Measurements from ENCODE around the gene SLC10A3. TPM values are rescaled to one million over a fixed set of nuclear protein-coding genes. Genes with fewer than 3 reads are reported as not detected.
A peak's percentile ranks its signal among the peaks of the same experiment; 100 is the strongest.

SLC10A3 gene
- total RNA-seq, 1 donor from 2014 or later = 10.4 TPM

DNA sequence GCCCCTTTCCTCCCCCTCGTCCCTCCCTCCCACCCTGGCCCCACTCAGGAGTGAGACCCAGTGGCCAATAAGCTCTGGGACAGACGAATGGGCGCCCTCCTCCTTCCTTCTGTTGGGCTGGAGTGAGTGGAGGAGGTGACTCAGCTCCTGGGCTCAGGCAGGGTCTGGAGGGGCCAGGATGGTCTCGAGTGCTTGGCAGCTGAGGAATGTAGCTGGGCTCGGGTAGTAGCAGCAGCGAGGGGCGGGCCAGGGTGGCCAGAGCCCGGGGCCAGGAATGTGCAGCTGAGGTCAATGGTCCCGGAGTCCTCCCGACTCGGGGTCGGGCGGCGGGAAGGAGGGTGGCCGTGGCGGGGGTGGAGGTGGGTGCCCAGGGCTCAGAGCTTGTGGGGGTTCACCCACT, 41.2 kb upstream of the SLC10A3 start:
- H3K9me3 Mint-ChIP-seq (ENCODE audit: low read depth) = no peaks in the 10 kb centered on the region
- no peak overlapping the region for H3K27ac Mint-ChIP-seq
- peaks cover 6% of the 10 kb centered on the region for H3K4me1 Mint-ChIP-seq (ENCODE audit: low read depth)
- H3K27me3 Mint-ChIP-seq = no peaks in the 10 kb centered on the region
- peaks cover 3% of the 10 kb centered on the region for H3K36me3 Mint-ChIP-seq (ENCODE audit: insufficient read depth)
- no peak for DNase-seq (ENCODE audit: low spot score, unreplicated experiment)
- TF ChIP-seq, protein P1, sequence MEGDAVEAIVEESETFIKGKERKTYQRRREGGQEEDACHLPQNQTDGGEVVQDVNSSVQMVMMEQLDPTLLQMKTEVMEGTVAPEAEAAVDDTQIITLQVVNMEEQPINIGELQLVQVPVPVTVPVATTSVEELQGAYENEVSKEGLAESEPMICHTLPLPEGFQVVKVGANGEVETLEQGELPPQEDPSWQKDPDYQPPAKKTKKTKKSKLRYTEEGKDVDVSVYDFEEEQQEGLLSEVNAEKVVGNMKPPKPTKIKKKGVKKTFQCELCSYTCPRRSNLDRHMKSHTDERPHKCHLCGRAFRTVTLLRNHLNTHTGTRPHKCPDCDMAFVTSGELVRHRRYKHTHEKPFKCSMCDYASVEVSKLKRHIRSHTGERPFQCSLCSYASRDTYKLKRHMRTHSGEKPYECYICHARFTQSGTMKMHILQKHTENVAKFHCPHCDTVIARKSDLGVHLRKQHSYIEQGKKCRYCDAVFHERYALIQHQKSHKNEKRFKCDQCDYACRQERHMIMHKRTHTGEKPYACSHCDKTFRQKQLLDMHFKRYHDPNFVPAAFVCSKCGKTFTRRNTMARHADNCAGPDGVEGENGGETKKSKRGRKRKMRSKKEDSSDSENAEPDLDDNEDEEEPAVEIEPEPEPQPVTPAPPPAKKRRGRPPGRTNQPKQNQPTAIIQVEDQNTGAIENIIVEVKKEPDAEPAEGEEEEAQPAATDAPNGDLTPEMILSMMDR (IDR thresholded peaks at IDR 0.05; ENCODE audit: unreplicated experiment) = no peak
- H3K4me3 Mint-ChIP-seq (ENCODE audit: low read depth) = no peak overlapping the region

DNA sequence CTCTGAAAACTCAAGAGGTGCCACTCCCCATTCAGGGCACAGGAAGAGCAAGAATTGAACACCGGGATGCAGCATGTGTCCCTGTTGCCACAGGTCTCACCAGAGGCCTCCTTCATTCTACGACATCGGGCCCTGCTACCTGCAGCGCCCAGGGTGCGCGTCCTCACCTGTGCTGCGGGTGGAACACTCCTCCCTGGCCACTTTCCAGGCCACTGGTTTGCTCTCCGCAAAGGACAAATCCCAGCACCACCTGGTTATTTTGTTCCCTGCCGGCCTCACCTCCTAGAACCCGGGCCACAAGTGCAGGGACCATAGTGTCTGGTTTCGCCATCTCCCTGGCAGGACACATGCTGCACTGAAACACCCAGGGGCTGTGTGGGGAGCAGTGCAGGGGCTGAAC, 39.9 kb upstream of the SLC10A3 start:
- TF ChIP-seq, protein P1 (IDR thresholded peaks at IDR 0.05; ENCODE audit: unreplicated experiment) = no peak
- Mint-ChIP-seq H3K36me3 (ENCODE audit: insufficient read depth) (peaks cover 3% of the 10 kb centered on the region), H3K4me1 (ENCODE audit: low read depth) (peaks cover 6% of the 10 kb centered on the region), H3K27ac (peak overlapping the region; percentile 37), H3K4me3 (ENCODE audit: low read depth) (no peak overlapping the region), H3K27me3 (no peaks in the 10 kb centered on the region), H3K9me3 (ENCODE audit: low read depth) (peaks cover 6% of the 10 kb centered on the region)
- no peak for DNase-seq (ENCODE audit: low spot score, unreplicated experiment)

DNA sequence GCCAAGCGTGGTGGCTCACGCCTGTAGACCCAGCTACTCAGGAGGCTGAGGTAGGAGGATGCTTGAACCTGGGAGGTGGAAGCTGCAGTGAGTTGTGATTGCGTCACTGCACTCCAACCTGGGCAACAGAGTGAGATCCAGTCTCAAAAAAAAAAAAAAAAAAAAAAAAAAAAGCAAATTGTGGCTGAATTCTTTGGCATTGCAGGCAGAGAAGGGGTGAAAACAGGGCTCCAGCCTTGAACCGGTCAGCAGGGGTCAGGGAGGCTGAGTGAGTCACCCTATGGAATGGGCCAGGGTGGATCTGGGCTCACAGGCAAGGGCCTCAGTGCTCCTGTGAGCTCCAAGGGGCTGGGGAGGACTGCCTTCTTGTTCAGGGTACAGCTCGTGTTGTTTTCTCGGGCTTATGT, 38.8 kb upstream of the SLC10A3 start:
- H3K36me3 Mint-ChIP-seq (ENCODE audit: insufficient read depth) = peaks cover 3% of the 10 kb centered on the region

DNA sequence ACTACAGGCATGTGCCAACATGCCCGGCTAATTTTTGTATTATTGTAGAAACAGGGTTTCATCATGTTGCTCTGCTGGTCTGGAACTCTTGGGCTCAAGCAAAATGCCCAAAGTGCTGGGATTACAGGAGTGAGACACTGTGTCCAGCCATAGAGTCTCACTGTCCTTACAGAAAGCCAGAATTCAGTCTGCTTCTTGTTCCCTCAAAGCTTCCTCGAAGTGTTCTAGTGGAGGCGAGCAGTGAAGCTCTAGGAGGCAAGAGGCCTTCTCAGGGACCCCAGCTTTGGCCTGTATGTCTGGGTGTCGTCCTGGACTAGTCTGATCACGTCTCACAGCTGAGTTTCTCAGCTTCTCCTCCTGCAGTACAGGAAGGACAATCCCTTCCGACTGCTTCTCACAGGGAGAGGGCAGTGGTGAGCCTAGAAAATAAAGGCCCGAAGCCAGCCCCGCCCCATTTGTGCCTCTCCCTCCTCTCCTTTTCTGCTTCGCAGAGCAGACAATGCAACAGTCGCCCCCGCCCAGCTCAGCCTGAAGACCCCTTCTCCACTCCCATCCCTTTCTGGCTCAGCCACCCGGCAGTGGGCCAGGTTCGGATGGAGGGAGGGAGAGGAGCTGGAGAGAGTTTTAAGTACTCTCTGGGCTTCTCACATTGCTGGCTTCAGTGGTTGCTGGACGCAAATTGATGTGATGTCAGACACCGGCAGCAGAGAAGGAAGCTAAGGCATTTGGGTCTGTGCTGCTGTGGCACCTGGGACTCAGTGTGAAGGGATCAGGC, 36.7 kb upstream of the SLC10A3 start:
- no peaks in the 10 kb centered on the region for H3K36me3 Mint-ChIP-seq (ENCODE audit: insufficient read depth)
- H3K27me3 Mint-ChIP-seq = no peaks in the 10 kb centered on the region
- DNase-seq (ENCODE audit: low spot score, unreplicated experiment) = no peak
- H3K9me3 Mint-ChIP-seq (ENCODE audit: low read depth) = peaks cover 6% of the 10 kb centered on the region
- H3K4me3 Mint-ChIP-seq (ENCODE audit: low read depth) = peak overlapping the region; percentile 65
- TF ChIP-seq, protein P1 (IDR thresholded peaks at IDR 0.05; ENCODE audit: unreplicated experiment) = peak; percentile 54
- peaks cover 6% of the 10 kb centered on the region for H3K4me1 Mint-ChIP-seq (ENCODE audit: low read depth)
- H3K27ac Mint-ChIP-seq = peak overlapping the region; percentile 90

More for the DNA sequence above, 38.8 kb upstream of the SLC10A3 start:
- Mint-ChIP-seq H3K4me3 (ENCODE audit: low read depth) (no peak overlapping the region), H3K4me1 (ENCODE audit: low read depth) (peaks cover 6% of the 10 kb centered on the region), H3K9me3 (ENCODE audit: low read depth) (peaks cover 6% of the 10 kb centered on the region), H3K27me3 (no peaks in the 10 kb centered on the region), H3K27ac (no peak overlapping the region)
- no peak for DNase-seq (ENCODE audit: low spot score, unreplicated experiment)
- TF ChIP-seq, protein P1 (IDR thresholded peaks at IDR 0.05; ENCODE audit: unreplicated experiment) = no peak

DNA sequence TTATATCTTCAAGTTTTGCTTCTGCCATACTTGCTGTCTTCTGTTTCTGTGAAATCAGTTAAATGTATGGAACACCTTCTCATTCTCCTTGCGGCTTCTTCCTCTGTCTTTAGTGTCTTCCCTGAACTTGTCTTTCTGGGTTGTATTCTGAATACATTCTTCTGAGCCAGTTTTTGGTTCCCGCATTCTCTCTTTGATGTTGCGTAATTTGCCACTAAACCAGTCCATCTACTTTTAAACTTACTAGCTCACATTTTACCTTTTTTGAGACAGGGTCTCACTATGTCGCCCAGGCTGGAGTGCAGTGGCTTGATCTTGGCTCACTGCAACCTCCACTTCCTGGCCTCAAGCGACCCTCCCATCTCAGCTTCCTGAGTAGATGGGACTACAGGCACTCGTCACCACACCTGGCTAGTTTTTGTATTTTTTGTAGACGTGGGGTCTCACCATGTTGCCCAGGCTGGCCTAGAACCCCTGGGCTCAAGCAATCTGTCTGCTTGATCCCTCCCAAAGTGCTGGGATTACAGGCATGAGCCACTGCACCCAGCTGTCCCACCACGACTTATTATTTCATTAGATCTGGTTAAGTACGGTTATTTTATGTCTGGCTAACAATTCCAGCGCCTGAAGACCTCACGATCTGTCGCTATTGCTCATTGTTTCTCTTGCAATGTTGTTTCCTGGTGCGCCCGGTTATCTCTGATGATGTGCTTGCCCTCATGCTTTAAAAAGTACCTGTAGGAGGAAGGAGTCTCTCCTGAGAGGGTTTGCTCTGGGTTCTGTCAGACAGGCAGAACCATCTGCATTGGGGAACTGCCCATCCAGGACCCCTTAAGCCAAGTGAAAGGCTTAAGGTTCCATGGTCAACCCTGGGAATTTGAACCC, 35.4 kb upstream of the SLC10A3 start:
- H3K4me1 Mint-ChIP-seq (ENCODE audit: low read depth) = peaks cover 6% of the 10 kb centered on the region
- H3K27ac Mint-ChIP-seq = peak overlapping the region; percentile 3
- no peak overlapping the region for H3K4me3 Mint-ChIP-seq (ENCODE audit: low read depth)
- H3K36me3 Mint-ChIP-seq (ENCODE audit: insufficient read depth) = no peaks in the 10 kb centered on the region
- no peak for DNase-seq (ENCODE audit: low spot score, unreplicated experiment)
- H3K9me3 Mint-ChIP-seq (ENCODE audit: low read depth) = peaks cover 6% of the 10 kb centered on the region
- TF ChIP-seq, protein P1 (IDR thresholded peaks at IDR 0.05; ENCODE audit: unreplicated experiment) = no peak
- no peaks in the 10 kb centered on the region for H3K27me3 Mint-ChIP-seq

All from progenitor cell of endocrine pancreas (in vitro differentiated cells).